Prostate gland (tissue), 2 donors: ENCODE results near the gene KCNJ11.

Experiments used
- CTCF ChIP-seq, 4 experiments: fragments of 200-600 bp in 2 of 4; fragments of 450-650 bp in 2 of 4; sonication (generic) in 2 of 4; IDR thresholded peaks; 1 replicate in 3 of 4; 2 replicates in 1 of 4; pipeline ENCODE4 v1.5.1; 2016 to 2019; ENCODE audit warnings: antibody characterized with exemption in 4 of 4, mild to moderate bottlenecking in 2 of 4, moderate library complexity in 2 of 4
- POLR2A ChIP-seq: fragments of 450-650 bp; IDR thresholded peaks from one replicate; pipeline ENCODE4 v1.6.1; 2016; ENCODE audit warnings: antibody characterized with exemption, mild to moderate bottlenecking
- POLR2AphosphoS5 ChIP-seq: sonication (generic); formaldehyde crosslinking; IDR thresholded peaks from one replicate; pipeline ENCODE4 v1.6.1; 2017; ENCODE audit warnings: antibody characterized with exemption

GRCh38 chr11:17351510-17352176, 36.8 kb downstream of the KCNJ11 start, which contains the start of gene NCR3LG1:
- peak; percentile 9 for TF ChIP-seq POLR2AphosphoS5
- TF ChIP-seq CTCF (IDR thresholded peaks at IDR 0.05) = no peak
- no peak for TF ChIP-seq POLR2A
